Measurements from ENCODE around the gene TPM4.

The TPM4 gene

GRCh38 chr19:16033136-16033530, 43.2 kb upstream of the TPM4 start:
- TF ChIP-seq CTCF (IDR thresholded peaks at IDR 0.05; ENCODE audit: low read depth, low read length, poor library complexity, severe bottlenecking) (no peak), EZH2phosphoT487 (IDR thresholded peaks at IDR 0.05; ENCODE audit: borderline replicate concordance, low read length) (no peak)
- no peaks in the 10 kb centered on the region for H3K9me3 ChIP-seq (ENCODE audit: control insufficient read depth, insufficient read depth, low read length)
- H3K4me3 ChIP-seq (ENCODE audit: low read length): no peak overlapping the region

GRCh38 chr19:16033721-16034120, 42.6 kb upstream of the TPM4 start:
- H3K79me2 ChIP-seq (ENCODE audit: control insufficient read depth, low read length): no peaks in the 10 kb centered on the region
- no peak overlapping the region for H3K4me2 ChIP-seq (ENCODE audit: low read length)
- H3K27me3 ChIP-seq (ENCODE audit: control insufficient read depth, low read length): no peaks in the 10 kb centered on the region
- peaks cover 7% of the 10 kb centered on the region for H3K4me1 ChIP-seq (ENCODE audit: control insufficient read depth, low read length)
- H3K27ac ChIP-seq (ENCODE audit: low read depth, low read length): no peak overlapping the region
- TF ChIP-seq EZH2phosphoT487 (IDR thresholded peaks at IDR 0.05; ENCODE audit: borderline replicate concordance, low read length) (no peak), CTCF (IDR thresholded peaks at IDR 0.05; ENCODE audit: low read depth, low read length, poor library complexity, severe bottlenecking) (no peak)
- no peaks in the 10 kb centered on the region for H4K20me1 ChIP-seq (ENCODE audit: control insufficient read depth, insufficient read depth, low read depth, low read length)
- no peaks in the 10 kb centered on the region for H3F3A ChIP-seq (ENCODE audit: control insufficient read depth, insufficient read depth)
- no peaks in the 10 kb centered on the region for H3K9me2 ChIP-seq (replicated peaks; ENCODE audit: control insufficient read depth, low read length)
- H3K36me3 ChIP-seq (ENCODE audit: control insufficient read depth, low read length): no peaks in the 10 kb centered on the region
- H3K4me3 ChIP-seq (ENCODE audit: low read length): no peak overlapping the region
- no peaks in the 10 kb centered on the region for H3K9me3 ChIP-seq (ENCODE audit: control insufficient read depth, insufficient read depth, low read length)

More at GRCh38 chr19:16033136-16033530, 43.2 kb upstream of the TPM4 start:
- H3K4me2 ChIP-seq (ENCODE audit: low read length): no peak overlapping the region
- H4K20me1 ChIP-seq (ENCODE audit: control insufficient read depth, insufficient read depth, low read depth, low read length): no peaks in the 10 kb centered on the region
- H3K36me3 ChIP-seq (ENCODE audit: control insufficient read depth, low read length): no peaks in the 10 kb centered on the region
- no peaks in the 10 kb centered on the region for H3F3A ChIP-seq (ENCODE audit: control insufficient read depth, insufficient read depth)
- no peak overlapping the region for H3K27ac ChIP-seq (ENCODE audit: low read depth, low read length)
- H3K4me1 ChIP-seq (ENCODE audit: control insufficient read depth, low read length): peaks cover 8% of the 10 kb centered on the region
- H3K27me3 ChIP-seq (ENCODE audit: control insufficient read depth, low read length): no peaks in the 10 kb centered on the region
- no peaks in the 10 kb centered on the region for H3K9me2 ChIP-seq (replicated peaks; ENCODE audit: control insufficient read depth, low read length)
- no peaks in the 10 kb centered on the region for H3K79me2 ChIP-seq (ENCODE audit: control insufficient read depth, low read length)

GRCh38 chr19:16034180-16034579, 42.1 kb upstream of the TPM4 start:
- TF ChIP-seq CTCF (IDR thresholded peaks at IDR 0.05; ENCODE audit: low read depth, low read length, poor library complexity, severe bottlenecking) (no peak), EZH2phosphoT487 (IDR thresholded peaks at IDR 0.05; ENCODE audit: borderline replicate concordance, low read length) (no peak)
- peaks cover 2% of the 10 kb centered on the region for H3K4me1 ChIP-seq (ENCODE audit: control insufficient read depth, low read length)
- no peaks in the 10 kb centered on the region for H3K27me3 ChIP-seq (ENCODE audit: control insufficient read depth, low read length)
- H3K4me2 ChIP-seq (ENCODE audit: low read length): no peak overlapping the region
- H3K9me2 ChIP-seq (replicated peaks; ENCODE audit: control insufficient read depth, low read length): no peaks in the 10 kb centered on the region
- H3K27ac ChIP-seq (ENCODE audit: low read depth, low read length): no peak overlapping the region
- H3K79me2 ChIP-seq (ENCODE audit: control insufficient read depth, low read length): no peaks in the 10 kb centered on the region
- no peaks in the 10 kb centered on the region for H3F3A ChIP-seq (ENCODE audit: control insufficient read depth, insufficient read depth)
- no peak overlapping the region for H3K4me3 ChIP-seq (ENCODE audit: low read length)
- H3K36me3 ChIP-seq (ENCODE audit: control insufficient read depth, low read length): no peaks in the 10 kb centered on the region
- H3K9me3 ChIP-seq (ENCODE audit: control insufficient read depth, insufficient read depth, low read length): no peaks in the 10 kb centered on the region
- no peaks in the 10 kb centered on the region for H4K20me1 ChIP-seq (ENCODE audit: control insufficient read depth, insufficient read depth, low read depth, low read length)
